DMS 273 (cell line): ENCODE measurements around the gene ADSL.

Experiments used
- DNase-seq: peaks from one replicate; lab custom pipeline; 2025; ENCODE audit not compliant: unreplicated experiment; lab: John Stamatoyannopoulos, UW

Gene ADSL

DNA sequence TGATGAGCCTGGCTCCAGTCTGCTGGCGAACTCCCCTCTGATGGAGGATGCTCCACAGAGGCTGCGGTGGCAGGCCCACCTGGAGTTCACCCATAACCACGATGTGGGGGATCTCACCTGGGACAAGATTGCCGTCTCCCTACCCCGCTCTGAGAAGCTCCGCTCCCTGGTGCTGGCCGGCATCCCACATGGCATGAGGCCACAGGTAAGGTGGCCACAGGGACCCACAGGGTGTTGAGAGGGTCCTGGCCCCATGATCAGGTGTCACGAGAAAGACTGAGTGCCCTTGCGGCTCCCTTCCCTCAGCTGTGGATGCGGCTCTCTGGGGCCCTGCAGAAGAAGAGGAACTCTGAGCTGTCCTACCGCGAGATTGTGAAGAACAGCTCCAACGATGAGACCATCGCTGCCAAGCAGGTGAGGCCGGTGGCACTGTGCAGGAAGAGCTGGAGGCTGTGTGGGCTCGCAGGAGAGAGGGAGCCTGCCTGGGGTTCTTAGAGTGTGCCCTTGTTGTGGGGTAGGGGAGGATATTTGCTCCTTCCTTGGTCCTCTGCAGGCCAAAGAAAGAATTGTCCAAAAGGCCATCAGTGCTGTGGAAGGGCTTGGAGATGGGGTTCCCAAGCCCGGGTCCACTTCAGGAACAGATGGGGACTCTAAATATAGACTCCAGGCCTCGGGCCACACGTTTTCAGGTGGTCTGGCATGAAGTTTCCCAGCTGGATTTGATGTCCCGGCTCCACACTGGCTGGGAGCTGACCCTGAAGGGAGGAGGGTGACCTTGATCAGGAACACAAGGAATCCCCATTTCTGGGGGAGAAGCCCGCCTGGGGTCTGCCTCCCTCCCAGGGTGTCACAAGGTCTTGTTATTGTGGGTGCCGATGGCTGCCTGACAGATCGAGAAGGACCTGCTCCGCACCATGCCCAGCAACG, 58.2 kb downstream of the ADSL start:
- no peak for DNase-seq

DNA sequence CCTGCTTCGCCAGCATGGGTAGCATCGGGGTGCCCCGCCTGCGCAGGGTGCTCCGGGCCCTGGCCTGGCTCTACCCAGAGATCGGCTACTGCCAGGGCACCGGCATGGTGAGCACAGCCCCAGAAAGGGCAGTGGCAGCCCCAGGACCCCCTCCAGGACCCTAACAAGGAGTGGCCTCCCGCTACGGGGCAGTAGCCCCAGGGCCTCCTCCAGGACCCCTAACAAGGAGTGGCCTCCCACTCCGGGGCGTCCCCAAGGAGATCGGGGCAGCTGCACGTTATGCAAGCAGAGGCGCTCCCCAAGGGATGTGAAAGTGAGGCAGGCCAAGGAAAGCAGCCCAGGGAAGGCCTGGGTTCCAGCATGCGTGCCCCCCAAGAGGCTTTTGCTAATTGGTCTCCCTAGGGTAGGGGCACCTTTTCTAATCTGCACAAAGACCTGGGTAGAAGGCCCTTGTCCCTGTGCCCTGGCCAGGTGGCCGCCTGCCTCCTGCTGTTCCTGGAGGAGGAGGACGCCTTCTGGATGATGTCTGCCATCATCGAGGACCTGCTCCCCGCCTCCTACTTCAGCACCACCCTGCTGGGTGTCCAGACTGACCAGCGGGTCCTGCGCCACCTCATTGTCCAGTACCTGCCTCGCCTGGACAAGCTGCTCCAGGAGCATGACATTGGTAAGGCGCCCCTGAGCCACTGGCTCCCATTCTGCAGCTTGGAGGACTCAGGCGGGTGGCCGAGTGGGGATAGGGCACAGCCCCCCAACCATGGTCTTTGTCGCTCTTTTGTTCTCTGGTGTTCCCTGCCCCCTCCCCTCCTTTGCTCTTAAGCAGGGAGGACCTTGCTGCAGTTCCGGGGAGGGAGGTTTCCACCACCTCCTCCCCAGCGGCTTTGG, 59.1 kb downstream of the ADSL start:
- DNase-seq = no peak

DNA sequence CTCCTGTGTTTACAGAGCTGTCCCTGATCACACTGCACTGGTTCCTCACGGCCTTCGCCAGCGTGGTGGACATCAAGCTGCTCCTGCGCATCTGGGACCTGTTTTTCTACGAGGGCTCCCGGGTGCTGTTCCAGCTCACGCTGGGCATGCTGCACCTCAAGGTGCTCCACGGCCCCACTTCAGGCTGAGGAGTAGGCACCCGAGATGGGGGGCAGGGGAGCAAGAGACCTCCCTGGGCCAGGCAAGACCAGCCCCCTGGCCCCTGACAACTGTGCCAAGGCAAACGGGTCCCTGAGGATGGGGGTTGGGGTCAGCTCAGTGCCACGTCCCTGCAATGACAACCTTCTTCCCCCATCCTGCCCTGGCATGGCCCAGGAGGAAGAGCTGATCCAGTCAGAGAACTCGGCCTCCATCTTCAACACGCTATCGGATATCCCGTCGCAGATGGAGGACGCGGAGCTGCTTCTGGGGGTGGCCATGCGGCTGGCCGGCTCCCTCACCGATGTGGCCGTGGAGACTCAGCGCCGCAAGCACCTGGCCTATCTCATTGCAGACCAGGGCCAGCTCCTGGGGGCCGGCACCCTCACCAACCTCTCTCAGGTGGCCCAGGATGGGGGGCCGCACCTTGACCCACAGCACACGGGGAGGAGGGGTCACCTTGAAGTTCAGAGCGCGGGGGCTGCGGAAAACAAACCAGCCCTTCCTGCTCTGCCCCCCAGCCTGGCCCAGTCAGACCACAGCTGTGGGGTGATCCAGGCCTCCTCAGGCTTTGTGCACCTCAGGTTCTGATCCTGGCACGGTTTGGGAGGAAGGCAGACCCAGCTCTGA, 60.0 kb downstream of the ADSL start:
- no peak for DNase-seq

DNA sequence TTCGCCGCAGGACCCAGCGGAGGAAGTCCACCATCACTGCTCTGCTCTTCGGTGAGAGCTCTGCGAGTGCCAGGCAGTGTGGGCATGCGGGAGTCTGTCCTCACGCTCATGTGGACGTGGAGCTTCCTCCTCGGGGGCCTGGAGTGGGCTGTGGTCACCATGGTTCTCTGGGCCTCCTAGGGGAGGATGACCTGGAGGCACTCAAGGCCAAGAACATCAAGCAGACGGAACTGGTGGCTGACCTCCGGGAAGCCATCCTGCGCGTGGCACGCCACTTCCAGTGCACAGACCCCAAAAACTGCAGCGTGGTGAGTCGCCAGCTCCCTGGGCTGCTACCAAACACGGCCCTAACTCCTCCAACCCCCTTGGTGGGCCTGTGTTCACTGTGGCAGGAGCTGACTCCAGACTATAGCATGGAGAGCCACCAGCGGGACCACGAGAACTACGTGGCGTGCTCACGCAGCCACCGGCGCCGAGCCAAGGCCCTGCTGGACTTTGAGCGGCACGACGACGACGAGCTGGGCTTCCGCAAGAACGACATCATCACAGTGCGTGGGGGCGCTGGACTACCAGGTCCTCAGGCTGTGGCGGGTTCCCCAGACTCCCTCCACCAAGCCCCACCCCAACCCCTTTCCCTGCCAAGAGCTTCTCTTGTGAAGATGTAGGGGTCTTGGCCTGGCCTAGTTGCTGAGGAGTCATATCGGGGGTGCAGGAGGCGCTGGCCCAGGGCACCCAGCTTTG, 60.9 kb downstream of the ADSL start:
- no peak for DNase-seq

DNA sequence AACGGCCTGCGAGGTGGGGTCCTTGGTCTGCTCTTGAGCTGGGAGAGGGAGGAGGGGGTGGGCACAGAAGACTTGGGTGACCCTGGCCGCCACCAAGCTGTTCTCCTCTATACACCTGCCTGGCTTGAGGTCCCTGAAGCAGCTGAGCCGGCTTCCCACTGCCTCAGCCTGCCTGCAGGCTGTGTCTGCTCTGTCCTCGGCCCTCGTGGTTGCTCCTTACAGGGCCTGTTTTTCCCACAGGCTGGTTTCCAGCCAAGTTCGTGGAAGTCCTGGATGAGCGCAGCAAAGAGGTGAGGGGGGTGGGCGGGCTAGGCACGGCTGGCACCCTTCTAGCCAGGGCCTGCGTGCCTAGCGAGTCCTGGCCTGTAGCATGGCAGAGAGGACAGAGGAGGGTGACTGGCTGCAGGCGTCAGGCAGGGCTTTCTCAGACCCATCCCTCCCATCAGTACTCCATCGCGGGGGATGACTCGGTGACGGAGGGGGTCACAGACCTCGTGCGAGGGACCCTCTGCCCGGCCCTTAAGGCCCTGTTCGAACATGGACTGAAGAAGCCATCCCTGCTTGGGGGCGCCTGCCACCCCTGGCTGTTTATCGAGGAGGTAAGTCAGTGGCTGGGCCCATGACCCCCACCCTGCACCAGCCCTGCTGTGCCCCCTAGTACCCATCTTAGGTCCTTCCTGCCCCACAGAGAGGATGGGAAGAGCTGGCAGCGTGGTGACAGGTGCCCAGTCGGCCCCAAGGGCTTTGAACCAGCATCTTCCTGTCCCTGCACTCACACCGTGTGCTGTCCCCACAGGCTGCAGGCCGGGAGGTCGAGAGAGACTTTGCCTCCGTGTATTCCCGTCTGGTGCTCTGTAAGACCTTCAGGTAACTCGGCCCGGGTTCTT, 61.8 kb downstream of the ADSL start:
- DNase-seq = no peak

DNA sequence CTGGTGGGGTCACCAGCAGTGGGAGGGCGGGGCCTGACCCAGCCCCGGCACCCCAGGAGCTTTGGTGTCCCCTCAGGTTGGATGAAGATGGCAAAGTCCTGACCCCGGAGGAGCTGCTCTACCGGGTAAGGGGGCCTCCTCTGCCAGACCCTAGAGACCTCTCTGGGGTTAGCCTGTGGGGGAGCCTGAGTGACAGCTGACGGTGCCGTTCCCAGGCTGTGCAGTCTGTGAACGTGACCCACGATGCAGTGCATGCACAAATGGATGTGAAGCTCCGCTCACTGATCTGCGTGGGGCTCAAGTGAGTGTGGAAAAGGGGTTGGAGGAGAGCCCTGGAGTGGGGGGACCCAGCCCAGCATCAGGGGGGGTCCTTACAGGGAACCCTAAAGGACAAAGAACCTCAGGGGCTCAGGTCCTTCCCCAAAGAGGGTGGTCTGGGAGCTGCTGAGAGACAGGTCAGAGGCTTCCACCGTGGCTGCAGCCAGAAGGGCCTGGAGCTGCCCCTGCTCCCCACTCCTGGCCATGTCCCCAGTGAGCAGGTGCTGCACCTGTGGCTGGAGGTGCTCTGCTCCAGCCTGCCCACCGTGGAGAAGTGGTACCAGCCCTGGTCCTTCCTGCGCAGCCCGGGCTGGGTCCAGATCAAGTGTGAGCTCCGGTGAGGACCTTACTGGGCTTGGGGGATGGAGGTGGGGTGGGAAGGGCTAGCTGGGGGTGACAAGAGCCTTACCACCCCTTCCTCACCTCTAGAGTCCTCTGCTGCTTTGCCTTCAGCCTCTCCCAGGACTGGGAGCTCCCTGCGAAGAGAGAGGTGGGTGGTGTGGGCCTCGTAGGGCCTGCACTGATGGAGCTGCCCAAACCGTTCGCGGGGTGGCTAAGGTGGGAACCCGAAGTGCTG, 62.7 kb downstream of the ADSL start:
- no peak for DNase-seq

DNA sequence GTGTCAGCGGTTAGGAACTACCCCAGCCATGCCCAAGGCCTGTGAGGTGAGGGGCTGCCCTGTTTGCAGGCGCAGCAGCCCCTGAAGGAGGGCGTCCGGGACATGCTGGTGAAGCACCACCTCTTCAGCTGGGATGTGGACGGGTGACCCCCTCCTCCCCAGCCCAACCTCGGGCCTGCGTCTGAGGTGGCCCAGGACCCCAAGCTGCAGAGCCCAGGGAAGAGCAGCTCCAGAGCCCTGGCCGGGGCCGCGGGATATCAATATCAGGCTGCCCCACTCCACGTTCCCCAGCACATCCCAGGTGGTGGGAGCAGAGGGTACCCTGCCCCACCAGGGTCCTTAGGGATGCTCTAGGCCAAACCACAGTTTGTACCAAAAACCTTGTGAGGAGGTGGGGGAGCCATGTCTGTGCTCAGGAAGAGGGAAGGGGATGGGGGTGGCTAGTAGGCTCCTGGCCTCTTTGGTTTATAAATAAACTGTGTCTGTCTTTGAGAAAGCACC, 63.4 kb downstream of the ADSL start:
- no peak for DNase-seq

DNA sequence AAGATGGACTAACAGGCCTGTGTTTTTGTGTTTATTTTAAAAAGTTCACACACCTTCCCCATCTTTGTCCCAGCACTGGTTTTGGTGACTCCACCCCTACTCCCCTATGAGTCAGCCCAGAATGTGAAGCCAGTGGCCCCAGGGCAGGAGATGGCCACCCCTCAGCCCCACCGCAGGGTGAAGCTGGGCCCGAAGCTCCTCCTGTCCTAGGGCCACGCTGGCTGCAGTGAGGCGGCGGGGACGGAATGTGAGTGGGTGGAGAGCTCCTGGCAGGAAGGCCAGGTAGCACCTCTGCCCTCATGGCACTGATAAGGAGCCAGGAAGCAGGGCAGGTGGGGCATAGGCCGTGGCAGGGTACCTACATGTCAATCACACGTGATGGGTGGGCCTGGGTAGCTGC, 64.0 kb downstream of the ADSL start:
- no peak for DNase-seq

DNA sequence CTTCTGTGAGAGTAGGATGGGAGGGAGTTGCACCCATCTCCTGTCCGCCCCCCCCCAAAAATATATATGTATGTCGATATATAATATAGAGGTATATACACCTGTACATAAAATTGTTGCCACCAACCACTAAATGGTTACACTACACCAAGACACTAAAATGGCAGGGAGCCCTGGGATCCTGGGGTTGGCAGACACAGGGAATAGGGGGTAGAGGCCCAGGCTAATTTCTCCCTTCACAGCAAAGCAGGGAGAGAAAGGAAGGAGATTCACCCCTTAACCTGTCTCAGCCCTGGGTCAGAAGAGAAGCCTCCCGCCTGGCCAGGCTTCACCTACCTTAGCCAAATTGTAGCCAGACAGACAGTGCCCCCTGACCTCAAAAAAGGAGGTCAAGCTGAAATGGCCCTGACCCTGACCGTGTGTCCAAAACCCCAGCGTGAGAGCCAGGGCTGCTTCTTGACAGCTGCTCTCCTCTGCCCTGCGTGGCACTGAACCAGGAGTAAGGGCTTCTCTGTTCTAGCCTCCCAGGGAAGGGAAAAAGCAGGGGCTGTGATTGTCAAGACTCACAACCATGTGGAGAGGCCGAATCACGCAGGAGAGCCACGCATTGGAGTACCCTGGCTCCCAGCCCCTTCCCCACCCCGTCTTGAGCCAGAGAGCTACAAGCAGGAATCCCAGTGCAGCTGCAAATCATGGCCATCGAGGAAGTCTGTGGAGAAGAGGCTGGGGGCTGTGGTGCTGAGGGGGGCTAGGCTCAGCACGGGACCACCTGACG, 64.6 kb downstream of the ADSL start:
- DNase-seq = no peak

DNA sequence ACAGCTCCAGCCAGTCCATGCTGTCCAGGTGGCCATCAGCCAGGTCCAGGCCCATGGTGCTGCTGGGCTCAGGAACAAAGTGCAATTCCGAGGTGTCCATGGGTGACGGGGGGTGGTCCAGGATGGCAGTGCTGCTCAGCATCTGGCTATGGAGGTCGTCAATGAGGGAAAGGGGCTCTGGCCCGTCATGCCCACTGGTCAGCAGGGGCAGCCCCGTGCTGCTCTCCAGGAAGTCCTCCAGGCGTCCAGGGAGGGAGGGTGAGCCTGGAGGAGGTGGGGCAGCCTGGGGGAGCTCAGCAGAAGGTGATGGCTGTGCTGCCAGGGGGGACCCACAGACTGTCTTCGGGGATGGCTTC, 65.2 kb downstream of the ADSL start:
- no peak for DNase-seq

DNA sequence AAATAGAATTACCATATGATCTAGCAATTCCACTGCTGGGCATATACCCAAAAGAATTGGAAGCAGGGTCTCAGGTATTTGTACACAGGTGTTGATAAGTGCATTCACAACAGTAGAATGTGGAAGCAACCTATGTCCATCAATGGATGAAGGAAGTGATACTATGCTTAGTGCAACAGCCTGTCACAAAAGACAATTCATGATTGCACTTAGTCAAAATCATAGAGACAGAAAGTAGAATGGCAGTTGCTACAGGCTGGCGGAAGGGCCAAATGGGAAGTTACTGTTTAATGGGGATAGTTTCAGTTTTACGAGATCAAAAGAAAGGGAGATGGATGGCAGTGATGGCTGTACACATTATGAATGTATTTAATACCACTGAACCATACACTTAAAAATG, 66.1 kb downstream of the ADSL start:
- DNase-seq = no peak

DNA sequence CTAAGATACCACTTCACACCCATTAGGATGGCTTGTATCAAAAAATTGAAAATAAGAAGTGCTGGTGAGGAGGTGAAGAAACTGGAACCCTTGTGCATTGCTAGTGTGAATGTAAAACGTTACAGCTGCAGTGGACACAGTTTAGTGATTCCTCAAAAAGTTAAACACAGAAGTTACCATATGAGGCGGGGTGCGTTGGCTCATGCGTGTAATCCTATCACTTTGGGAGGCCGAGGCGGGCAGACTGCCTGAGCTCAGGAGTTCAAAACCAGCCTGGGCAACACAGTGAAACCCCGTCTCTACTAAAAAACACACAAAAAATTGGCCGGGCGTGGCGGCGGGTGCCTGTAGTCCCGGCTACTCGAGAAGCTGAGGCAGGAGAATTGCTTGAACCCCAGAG, 67.6 kb downstream of the ADSL start:
- no peak for DNase-seq

DNA sequence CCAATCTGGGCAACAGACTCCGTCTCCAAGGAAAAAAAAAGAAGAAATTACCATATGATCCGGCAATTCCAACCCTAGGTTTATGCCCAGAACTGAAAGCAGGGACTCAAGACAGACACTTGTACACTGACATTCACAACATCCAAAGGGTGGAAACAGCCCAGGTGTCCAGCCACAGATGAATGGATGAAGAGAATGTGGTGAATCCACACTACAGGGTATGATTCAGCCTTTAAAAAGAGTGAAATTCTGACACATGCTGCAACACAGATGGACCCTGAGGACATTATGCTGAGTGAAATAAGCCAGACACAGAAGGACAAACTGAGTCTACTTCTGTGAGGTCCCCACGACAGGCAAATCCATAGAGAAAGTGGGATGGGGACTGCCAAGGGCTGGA, 68.0 kb downstream of the ADSL start:
- DNase-seq = no peak

DNA sequence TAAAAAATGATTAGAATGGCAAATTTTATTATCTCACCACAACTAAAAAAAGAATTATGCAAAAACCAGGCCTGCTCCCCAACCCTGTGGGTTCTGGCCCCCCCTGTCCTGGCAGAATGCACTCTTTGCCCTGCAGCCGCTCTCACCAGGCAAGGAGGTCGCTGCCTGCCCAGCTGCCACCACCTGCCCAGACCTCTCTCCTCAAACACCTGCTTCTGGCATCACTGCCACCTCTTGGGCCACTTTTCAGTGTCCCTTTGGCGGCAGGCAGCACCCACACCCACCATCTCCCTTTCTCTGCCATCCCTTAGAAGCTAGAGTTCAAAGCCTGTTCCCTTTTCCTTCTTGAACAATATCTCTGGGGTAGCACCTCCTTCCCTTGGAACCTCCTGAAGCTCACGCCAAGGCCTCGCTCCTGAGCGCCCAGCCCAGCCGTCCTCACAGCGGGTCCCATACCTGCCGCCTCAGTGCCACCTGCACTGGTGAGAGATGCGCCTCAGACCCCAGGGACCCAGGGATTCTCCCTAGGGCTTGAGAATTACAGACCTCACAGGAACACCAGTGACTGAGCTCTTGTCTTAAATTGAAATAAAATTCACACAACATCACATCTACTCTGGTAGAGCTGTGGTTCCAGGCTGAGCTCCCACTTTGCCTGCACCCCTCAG, 68.7 kb downstream of the ADSL start:
- DNase-seq = no peak

DNA sequence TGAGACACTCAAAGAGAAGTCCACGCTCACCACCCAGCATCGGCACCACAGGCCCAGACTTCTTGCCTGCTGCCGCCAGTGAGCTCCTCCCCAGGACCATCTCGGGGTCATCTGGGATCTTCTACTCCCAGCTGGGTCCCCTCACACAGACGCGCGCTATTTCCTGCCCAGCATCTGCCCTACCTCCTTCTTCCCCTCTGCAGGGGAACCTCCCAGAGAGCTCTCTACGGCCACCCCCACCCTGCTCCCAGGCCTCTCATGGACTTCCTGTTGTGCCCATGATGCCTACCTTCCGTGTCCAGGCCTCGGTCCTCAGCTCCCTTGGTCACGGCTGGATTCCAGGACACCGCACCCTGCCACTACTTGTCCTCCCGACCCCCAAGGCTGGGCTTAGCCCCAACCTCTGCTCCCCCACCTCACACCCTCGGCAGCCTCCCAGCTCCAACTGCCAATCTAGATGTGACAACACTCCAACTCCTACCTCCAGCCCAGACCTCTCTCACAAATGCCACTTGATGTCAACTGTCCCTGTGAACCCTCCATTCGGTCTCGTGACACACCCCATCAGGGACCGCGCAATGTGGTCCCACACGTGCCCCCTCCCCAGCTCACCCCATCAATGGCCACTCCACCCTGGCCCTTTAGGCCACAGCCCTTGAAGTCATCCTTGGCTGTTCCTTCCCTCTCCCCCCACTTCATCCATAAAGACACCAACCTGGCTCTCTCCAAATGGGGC, 69.4 kb downstream of the ADSL start:
- DNase-seq = no peak

DNA sequence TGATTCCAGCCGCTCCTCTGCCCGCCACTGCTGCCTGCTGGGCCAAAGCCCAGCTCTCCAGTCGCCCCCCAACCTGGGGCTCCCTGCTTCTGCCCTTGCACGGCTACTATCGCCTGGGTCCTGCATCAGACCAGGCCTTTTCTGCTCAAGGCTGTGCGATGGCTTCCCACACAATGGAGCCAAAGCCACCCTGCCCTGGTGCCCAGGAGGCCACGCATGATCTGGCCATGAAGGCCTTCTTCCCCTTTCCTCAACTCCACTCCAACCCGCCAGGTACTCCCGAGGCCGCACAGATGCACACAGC, 69.9 kb downstream of the ADSL start:
- DNase-seq = no peak

DNA sequence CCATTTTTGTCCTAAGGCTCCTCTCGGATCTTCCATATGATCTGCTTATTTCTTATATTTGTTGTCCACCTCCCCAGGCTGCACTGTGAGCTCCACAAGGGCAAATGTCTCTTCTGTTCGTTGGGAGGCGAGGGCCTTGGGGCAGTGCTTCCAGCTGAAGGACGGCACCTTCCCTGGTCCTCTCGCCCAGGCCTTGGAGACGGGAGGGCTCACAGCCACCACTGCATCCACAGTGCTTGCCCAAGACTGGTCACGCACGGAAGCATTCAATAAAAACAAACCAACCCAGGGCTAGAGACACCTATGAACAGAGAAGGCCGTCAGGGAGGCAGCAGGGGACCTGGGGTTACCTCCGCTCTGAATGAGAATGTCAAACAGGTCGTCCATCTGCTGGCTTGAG, 70.3 kb downstream of the ADSL start:
- DNase-seq = no peak
